K562 (cell line): Measurements from ENCODE around the gene CUTA. TPM values are rescaled to one million over a fixed set of nuclear protein-coding genes. Genes with fewer than 3 reads are reported as not detected.
A peak's percentile ranks its signal among the peaks of the same experiment; 100 is the strongest.

Experiments
- ARID2 ChIP-seq: fragments of 450-650 bp; IDR thresholded peaks from 2 replicates; pipeline ENCODE4 v1.6.1; 2017; ENCODE audit warnings: antibody characterized with exemption, mild to moderate bottlenecking
- ASH1L ChIP-seq: fragments of 450-650 bp; IDR thresholded peaks from 2 replicates; pipeline ENCODE4 v1.6.1; 2018; ENCODE audit warnings: borderline replicate concordance, mild to moderate bottlenecking, low read depth; ENCODE audit not compliant: partially characterized antibody
- CCAR2 ChIP-seq: fragments of 200-400 bp; formaldehyde crosslinking; IDR thresholded peaks from 2 replicates; pipeline ENCODE4 v1.6.1; 2017; ENCODE audit warnings: mild to moderate bottlenecking, low read depth, low read length
- E2F4 ChIP-seq: sonication (generic); formaldehyde crosslinking; IDR thresholded peaks from 2 replicates; pipeline ENCODE4 v1.8.0; 2022; ENCODE audit warnings: mild to moderate bottlenecking, low read depth, missing genetic modification reagents
- ETV1 ChIP-seq: fragments of 450-650 bp; conservative IDR thresholded peaks from 2 replicates; pipeline ENCODE4 v1.6.1; 2016; ENCODE audit warnings: missing genetic modification characterization, control low read depth, low read depth, missing compliant biosample characterization
- HDAC2 ChIP-seq: fragments of 450-650 bp; IDR thresholded peaks from 2 replicates; pipeline ENCODE4 v1.6.1; 2016; ENCODE audit warnings: mild to moderate bottlenecking
- HNRNPL ChIP-seq: fragments of 200-400 bp; formaldehyde crosslinking; IDR thresholded peaks from 2 replicates; pipeline ENCODE4 v1.6.1; 2017; ENCODE audit warnings: low read depth, mild to moderate bottlenecking, low read length
- MYC ChIP-seq, 2 experiments: fragments of 250-450 bp in 1 of 2; sonication (Bioruptor Pico) in 1 of 2; IDR thresholded peaks; 2 replicates each; pipeline versions ENCODE4 v1.5.1 to v1.6.1; 2012 to 2021; ENCODE audit warnings: low read depth in 2 of 2, borderline replicate concordance in 1 of 2, improper control_type of control experiment in 1 of 2, low read length in 1 of 2, mild to moderate bottlenecking in 1 of 2, moderate library complexity in 1 of 2
- NRF1 ChIP-seq, 2 experiments: fragments of 450-650 bp; IDR thresholded peaks in 1 of 2; conservative IDR thresholded peaks in 1 of 2; 2 replicates each; pipeline ENCODE4 v1.6.1; 2014; ENCODE audit warnings: mild to moderate bottlenecking in 2 of 2
- STAT6 ChIP-seq: sonication (generic); formaldehyde crosslinking; IDR thresholded peaks from 2 replicates; pipeline ENCODE4 v1.8.1; 2023; ENCODE audit warnings: mild to moderate bottlenecking, missing genetic modification reagents
- TAF15 ChIP-seq: fragments of 200-400 bp; formaldehyde crosslinking; IDR thresholded peaks from 2 replicates; pipeline ENCODE4 v1.6.1; 2017; ENCODE audit warnings: mild to moderate bottlenecking, low read depth, low read length, moderate library complexity
- TRIM25 ChIP-seq: fragments of 450-650 bp; IDR thresholded peaks from 2 replicates; pipeline ENCODE4 v1.7.0; 2016; ENCODE audit warnings: borderline replicate concordance
- TSC22D4 ChIP-seq: fragments of 450-650 bp; IDR thresholded peaks from 2 replicates; pipeline ENCODE4 v1.6.1; 2016; ENCODE audit warnings: missing genetic modification characterization, missing biosample characterization, control low read depth
- TSHZ1 ChIP-seq: fragments of 250-450 bp; sonication (Bioruptor Pico); IDR thresholded peaks from 2 replicates; pipeline ENCODE4 v1.4.0; 2020; ENCODE audit warnings: mild to moderate bottlenecking, moderate library complexity
- ZC3H8 ChIP-seq: fragments of 450-650 bp; IDR thresholded peaks from 2 replicates; pipeline ENCODE4 v1.6.1; 2017
- ZNF239 ChIP-seq: fragments of 250-450 bp; sonication (Bioruptor Pico); IDR thresholded peaks from 2 replicates; pipeline ENCODE4 v1.4.0; 2020; ENCODE audit warnings: mild to moderate bottlenecking
- ZNF347 ChIP-seq: fragments of 450-650 bp; formaldehyde crosslinking; IDR thresholded peaks from 2 replicates; pipeline ENCODE4 v1.4.0; 2020; ENCODE audit warnings: low read depth, mild to moderate bottlenecking, moderate library complexity
- ZNF41 ChIP-seq: fragments of 250-450 bp; sonication (Bioruptor Pico); conservative IDR thresholded peaks from 2 replicates; pipeline ENCODE4 v1.4.0; 2020; ENCODE audit warnings: mild to moderate bottlenecking
- polyA plus RNA-seq, 8 experiments: library from polyadenylated mRNA; depleted of rRNA in 4 of 8; stranded (reverse) in 5 of 8; unstranded in 3 of 8; fragments of >200 nt; fragmentation: Nextera tagmentation in 2 of 8; fragmentation: Illumina TruSeq in 1 of 8; extraction: Ambion mirVana in 2 of 8; extraction: Trizol in 1 of 8; gene quantifications; 2 replicates each; pipeline versions ENCODE4 v1.2.1 to v1.2.3, GENCODE V29; 2011 to 2014; ENCODE audit warnings: inconsistent platforms in 1 of 8, missing spikeins in 1 of 8
- total RNA-seq, 7 experiments: library from RNA; depleted of rRNA in 6 of 7; stranded (reverse); fragments of >200 nt in 6 of 7; fragmentation: Illumina TruSeq in 2 of 7; extraction: Trizol in 2 of 7; gene quantifications; 2 replicates each; pipeline versions ENCODE4 v1.2.1 to v1.2.3, GENCODE V29; 2011 to 2021; ENCODE audit warnings: low replicate concordance in 1 of 7

Gene CUTA
- total and polyA plus RNA-seq, 9 of the 15 experiments (the other 6 are each of a cell fraction or from before 2014, with no cell fraction given), result 166 to 682 (median 310) TPM

GRCh38 chr6:33424855-33425667, 7.2 kb upstream of the CUTA start (continued):
- TF ChIP-seq TRIM25 (peak; percentile 90; the same call in 1 of the 2 replicates), TSC22D4 (tag) (no peak), ZNF41 (CRISPR knock-in tag) (no peak), HDAC2 (0 out of 2 replicates have a peak, but pooled peaks have one; percentile 69), NRF1 (conservative IDR thresholded peaks at IDR 0.05 in 1 of 2, IDR thresholded peaks at IDR 0.05 in 1 of 2) (no peak), TSHZ1 (CRISPR knock-in tag) (no peak), ZNF347 (CRISPR knock-in tag) (no peak), ZC3H8 (no peak; the same call in 1 of the 2 replicates), HNRNPL (no peak), ETV1 (peak; percentile 15; the same call in 1 of the 2 replicates), ASH1L (peak; percentile 53), TAF15 (no peak), MYC (IDR thresholded peaks at IDR 0.05; ENCODE audit: low read depth, low read length) (no peak), MYC (CRISPR knock-in tag; IDR thresholded peaks at IDR 0.05; ENCODE audit: borderline replicate concordance, low read depth) (no peak), STAT6 (CRISPR knock-in tag) (0 out of 2 replicates have a peak, but pooled peaks have one; percentile 56), ZNF239 (CRISPR knock-in tag) (no peak), E2F4 (CRISPR knock-in tag) (no peak), CCAR2 (no peak), ARID2 (peak; percentile 58; the same call in 1 of the 2 replicates)
